Activated T-cell treated with anti-CD3 and anti-CD28 coated beads for 4 hours (primary cell): ENCODE data around the gene CLDN6.

Experiments
- DNase-seq: peaks from one replicate; pipeline ENCODE4 v3.0.0-alpha.2; 2020

CLDN6 gene

DNA sequence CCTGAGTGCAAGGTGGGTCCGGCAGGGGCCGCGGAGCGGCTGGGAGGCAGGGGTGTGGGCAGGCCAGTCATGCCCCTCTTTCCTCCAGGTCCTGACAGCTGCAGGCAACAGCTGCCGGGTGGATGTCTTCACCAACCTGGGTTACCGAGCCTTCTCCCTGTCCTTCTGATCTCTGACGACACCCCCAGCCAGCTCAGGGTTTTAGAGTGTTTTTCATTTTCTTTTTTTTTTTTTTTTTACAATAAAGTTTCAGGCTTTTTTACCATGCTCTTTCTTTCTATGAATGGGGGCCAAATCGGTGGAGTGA lies 9.5 kb upstream of the CLDN6 start:
- no peak for DNase-seq

- no peak for DNase-seq
These were observed 8.9 kb upstream of the CLDN6 start for GRCh38 chr16:3026609-3027488.

GRCh38 chr16:3026003-3026378 lies 8.0 kb upstream of the CLDN6 start:
- no peak for DNase-seq

- DNase-seq = no peak
These were observed 7.3 kb upstream of the CLDN6 start for GRCh38 chr16:3025032-3026002.

- peak; percentile 91 for DNase-seq
These were observed 5.9 kb upstream of the CLDN6 start, which contains the start of the genes HCFC1R1 and THOC6 for GRCh38 chr16:3023669-3024478. Gene HCFC1R1 (minus strand): TSS chr16:3023942. CDS start chr16:3023941, 1 bp downstream. Gene THOC6 (plus strand): TSS chr16:3024035. CDS start chr16:3024327, 292 bp downstream.

- DNase-seq = no peak
These were observed 5.4 kb upstream of the CLDN6 start for GRCh38 chr16:3023415-3023668.

GRCh38 chr16:3022684-3023414 lies 4.9 kb upstream of the CLDN6 start:
- DNase-seq = no peak

GRCh38 chr16:3022208-3022683 lies 4.3 kb upstream of the CLDN6 start:
- DNase-seq = peak; percentile 93

- DNase-seq = peak; percentile 81
These were observed 3.6 kb upstream of the CLDN6 start for GRCh38 chr16:3021449-3022207.

DNA sequence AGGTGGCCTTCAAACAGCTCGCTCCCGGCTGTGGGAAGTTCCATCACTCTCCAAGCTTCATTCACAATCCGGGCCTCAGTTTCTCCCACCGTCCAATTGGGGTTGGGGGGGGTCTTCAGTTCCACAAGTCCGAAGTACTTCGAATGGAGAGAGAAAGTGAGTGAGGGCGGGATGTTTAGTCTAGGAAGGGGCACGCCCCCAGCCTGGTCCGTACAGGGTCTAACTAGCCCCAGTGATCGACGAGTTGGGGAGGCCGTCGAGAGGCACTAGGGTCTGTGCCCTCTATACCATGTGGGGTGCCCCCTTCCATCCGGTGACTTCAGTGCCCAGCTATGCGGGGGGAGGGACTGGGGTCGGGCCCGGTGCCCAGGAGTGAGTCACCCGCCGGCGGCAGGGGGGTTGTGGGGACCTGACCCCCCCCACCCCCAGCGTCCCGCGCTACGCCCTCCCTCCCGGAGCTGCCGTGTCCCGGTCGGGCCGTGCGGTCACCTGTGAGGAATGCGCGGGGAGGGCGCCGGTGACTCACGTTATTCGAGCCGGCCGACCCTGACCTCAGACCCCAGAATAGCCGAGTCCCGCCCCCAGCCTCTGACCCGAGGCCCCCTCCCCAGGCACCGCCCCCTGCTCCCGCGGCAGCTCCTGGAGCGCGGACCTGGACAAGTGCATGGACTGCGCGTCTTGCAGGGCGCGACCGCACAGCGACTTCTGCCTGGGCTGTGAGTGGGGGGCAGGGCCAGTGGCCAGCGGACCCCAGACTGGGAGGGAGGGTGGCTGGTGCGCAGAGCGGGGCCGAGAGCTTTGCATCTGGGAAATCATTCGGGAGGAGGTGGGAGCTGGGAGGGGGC lies 2.8 kb upstream of the CLDN6 start:
- peak; percentile 63 for DNase-seq

DNA sequence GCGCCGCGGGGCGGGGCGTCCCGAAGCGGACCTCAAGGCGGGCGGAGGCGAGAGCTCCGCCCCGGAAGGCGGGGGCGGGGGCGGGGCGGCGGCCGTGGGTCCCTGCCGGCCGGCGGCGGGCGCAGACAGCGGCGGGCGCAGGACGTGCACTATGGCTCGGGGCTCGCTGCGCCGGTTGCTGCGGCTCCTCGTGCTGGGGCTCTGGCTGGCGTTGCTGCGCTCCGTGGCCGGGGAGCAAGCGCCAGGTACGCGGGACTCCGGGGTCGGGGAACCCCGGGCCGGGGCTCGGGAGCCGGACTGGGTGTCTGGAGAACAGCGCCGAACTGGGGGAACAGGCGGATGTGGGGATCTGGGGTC lies 2.2 kb upstream of the CLDN6 start, which contains the start of gene TNFRSF12A:
TSS of gene TNFRSF12A (plus strand) at position 122 of the 357 bp plus-strand sequence. CDS start at position 152, 30 bp downstream.
- DNase-seq = peak; percentile 44

- no peak for DNase-seq
These were observed 1.7 kb upstream of the CLDN6 start for GRCh38 chr16:3019594-3020246.

GRCh38 chr16:3017344-3017743 lies 639 bp downstream of the CLDN6 start:
- no peak for DNase-seq

DNA sequence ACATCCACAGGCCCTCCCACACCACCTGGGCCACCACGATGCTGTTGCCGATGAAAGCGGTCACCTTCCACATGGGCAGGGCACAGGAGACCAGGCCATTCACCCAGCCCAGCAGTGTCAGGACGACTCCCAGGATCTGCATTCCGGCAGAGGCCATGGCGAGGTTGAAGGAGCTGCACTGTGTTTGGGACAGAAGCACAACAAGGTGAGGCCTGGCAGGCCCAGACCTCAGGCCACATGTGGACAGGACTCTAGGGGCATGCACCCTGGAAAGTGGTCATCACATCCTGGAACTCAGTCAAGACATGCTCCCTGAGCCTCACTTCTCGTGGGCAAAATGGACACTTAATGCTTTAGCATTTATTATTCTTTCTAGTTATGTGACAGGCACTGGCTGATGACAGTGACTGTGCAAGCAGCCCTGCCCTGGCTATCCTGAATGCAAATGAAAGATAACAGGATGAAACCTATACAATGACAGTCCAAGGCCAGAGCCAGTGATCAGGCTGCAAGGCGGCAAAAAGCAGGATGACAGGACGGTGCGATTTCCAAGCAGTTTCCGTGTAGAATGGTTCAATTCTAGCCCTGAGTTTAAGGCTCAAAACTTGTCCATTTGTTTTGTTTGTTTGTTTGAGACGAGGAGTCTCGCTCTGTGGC lies 2.0 kb downstream of the CLDN6 start:
- no peak for DNase-seq

GRCh38 chr16:3014971-3015370 lies 3.0 kb downstream of the CLDN6 start:
- no peak for DNase-seq

DNA sequence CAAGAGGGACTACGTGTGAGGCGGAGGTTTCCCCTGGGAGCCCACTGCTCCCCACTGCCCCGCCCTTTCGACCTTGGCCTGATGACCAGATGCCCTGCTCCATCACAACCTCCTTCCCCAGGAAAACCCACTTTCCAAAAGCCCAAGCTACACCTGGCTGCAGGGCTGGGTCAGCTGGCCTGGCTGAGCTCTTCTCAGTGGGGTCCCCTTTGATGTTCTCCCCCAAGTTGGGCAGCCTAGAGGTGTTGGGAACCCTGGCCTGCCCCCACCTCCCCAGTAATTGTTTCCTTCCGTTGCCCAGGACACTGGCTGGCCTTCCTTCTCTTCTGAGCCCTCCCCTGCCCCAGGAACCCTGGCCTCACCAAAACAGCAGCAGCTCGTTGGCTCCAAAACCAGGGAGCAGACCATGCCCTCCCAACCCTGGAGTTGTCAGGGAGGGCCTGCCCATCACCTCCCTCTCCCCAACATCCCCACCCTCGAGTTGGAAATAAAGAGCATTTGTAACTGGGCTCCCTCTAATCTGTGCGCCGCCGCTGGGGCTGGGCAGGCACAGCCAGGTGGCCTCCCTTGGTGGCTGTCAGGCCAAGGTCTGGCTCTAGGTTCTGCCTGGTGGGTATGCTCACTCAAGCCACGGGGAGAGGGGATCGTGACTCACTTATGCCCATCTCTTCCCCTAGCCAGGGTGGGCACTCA lies 3.8 kb downstream of the CLDN6 start:
- no peak for DNase-seq

GRCh38 chr16:3013491-3013951 lies 4.5 kb downstream of the CLDN6 start:
- no peak for DNase-seq

DNA sequence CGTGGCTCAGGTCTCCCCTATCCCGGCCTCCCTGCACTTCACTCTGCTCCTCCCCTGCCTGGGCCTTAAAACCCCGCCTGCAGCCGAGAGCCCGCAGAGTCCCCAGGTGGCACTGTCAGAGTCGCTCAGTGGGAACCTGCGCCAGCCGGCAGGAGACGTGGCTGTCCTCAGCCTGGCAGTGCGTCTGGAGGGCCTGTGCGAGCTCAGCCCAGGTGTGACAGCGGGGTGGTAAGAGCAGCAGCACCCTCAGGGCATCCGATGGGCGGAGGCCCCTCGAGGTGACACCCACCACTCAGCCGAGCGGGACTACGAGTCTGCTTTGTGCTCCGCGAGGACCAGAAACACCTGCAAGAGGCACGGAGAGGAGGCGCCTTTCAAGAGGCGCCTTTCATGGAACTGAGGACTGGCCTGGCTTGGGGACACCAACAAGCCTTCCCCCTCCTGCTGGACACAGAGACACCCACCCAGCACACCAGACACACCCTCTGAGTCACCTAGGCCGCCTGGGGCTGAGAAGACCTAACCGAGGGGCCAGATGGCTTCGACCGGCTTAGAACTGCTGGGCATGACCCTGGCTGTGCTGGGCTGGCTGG lies 5.1 kb downstream of the CLDN6 start, which contains the start of gene CLDN9:
TSS of gene CLDN9 (plus strand) at position 96 of the 593 bp plus-strand sequence. CDS start at position 536, 440 bp downstream.
- no peak for DNase-seq
